Measurements from ENCODE around the gene CLRN3.

DNA sequence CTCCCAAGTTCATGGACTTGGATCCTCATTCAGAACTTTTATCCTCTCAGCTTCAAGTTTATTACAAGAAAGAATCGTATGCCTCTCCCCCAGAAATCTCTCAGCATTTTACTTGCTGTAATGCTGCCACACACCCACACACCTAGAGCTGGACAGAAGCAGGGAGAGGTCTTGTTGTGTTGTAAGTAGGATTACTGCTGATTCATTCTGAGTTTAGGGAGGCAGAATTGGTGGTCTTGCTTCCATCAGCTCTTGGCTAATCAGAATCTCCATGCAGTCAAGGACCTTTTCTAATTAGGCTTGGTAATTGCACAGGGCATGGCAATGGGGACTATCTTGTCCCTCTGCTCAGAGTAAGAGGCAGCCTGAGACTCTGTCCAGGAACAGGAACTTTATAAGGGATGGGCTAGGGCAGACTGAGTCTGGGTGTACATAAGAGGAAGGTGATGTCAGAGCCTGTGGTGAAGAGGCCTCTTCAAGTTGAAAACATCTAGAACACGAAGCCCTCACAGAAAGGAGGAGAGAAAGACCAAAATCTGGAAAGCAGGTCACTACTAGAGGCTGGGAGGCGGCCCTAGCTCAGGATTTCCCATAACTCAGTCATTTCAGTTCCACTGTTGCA is 7.1 kb upstream of the CLRN3 start:
- no peak for TF ChIP-seq EZH2 (IDR thresholded peaks at IDR 0.05; ENCODE audit: borderline replicate concordance, low read length)
- TF ChIP-seq, protein P1, sequence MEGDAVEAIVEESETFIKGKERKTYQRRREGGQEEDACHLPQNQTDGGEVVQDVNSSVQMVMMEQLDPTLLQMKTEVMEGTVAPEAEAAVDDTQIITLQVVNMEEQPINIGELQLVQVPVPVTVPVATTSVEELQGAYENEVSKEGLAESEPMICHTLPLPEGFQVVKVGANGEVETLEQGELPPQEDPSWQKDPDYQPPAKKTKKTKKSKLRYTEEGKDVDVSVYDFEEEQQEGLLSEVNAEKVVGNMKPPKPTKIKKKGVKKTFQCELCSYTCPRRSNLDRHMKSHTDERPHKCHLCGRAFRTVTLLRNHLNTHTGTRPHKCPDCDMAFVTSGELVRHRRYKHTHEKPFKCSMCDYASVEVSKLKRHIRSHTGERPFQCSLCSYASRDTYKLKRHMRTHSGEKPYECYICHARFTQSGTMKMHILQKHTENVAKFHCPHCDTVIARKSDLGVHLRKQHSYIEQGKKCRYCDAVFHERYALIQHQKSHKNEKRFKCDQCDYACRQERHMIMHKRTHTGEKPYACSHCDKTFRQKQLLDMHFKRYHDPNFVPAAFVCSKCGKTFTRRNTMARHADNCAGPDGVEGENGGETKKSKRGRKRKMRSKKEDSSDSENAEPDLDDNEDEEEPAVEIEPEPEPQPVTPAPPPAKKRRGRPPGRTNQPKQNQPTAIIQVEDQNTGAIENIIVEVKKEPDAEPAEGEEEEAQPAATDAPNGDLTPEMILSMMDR (conservative IDR thresholded peaks at IDR 0.05 in 1 of 2, IDR thresholded peaks at IDR 0.05 in 1 of 2; ENCODE audit: extremely low read depth in 1 of 2, insufficient read depth in 1 of 2, low read depth in 1 of 2, low read length in 2 of 2): no peak

Measured in mammary epithelial cell (primary cell).